ENCODE measurements around the gene CDCA7L.

DNA sequence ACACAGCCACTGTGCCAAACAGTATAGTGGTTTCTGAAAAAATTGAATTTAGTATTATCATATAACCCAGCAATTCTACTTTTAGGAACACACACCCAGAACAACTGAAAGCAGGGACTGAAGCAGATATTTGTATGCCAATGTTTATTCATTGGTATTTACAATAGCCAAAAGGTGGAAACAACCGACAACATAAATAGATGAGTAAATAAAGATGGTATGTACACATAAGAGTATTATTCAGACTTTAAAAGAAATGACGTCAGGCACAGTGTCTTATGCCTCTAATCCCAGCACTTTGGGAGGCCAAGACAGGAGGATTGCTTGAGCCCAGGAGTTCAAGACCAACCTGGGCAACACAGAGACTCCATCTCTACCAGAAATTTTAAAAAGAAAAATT lies 7.2 kb downstream of the CDCA7L start:
- TF ChIP-seq, protein P1, sequence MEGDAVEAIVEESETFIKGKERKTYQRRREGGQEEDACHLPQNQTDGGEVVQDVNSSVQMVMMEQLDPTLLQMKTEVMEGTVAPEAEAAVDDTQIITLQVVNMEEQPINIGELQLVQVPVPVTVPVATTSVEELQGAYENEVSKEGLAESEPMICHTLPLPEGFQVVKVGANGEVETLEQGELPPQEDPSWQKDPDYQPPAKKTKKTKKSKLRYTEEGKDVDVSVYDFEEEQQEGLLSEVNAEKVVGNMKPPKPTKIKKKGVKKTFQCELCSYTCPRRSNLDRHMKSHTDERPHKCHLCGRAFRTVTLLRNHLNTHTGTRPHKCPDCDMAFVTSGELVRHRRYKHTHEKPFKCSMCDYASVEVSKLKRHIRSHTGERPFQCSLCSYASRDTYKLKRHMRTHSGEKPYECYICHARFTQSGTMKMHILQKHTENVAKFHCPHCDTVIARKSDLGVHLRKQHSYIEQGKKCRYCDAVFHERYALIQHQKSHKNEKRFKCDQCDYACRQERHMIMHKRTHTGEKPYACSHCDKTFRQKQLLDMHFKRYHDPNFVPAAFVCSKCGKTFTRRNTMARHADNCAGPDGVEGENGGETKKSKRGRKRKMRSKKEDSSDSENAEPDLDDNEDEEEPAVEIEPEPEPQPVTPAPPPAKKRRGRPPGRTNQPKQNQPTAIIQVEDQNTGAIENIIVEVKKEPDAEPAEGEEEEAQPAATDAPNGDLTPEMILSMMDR (IDR thresholded peaks at IDR 0.05; ENCODE audit: insufficient read depth, low read length, poor library complexity, severe bottlenecking), result no peak
- TF ChIP-seq EZH2phosphoT487 (conservative IDR thresholded peaks at IDR 0.05; ENCODE audit: low read length), result no peak
